GM23248 (cell line): ENCODE data around the gene DNASE1L1.

Experiments
- EZH2 ChIP-seq: fragments of 200-600 bp; sonication (generic); IDR thresholded peaks from 2 replicates; pipeline ENCODE4 v1.6.1; 2018; ENCODE audit warnings: antibody characterized with exemption, mild to moderate bottlenecking; ENCODE audit not compliant: insufficient read depth, poor library complexity, severe bottlenecking
- EZH2phosphoT487 ChIP-seq: fragments of 200-600 bp; sonication (generic); IDR thresholded peaks from 2 replicates; pipeline ENCODE4 v1.6.1; 2018; ENCODE audit warnings: antibody characterized with exemption, moderate library complexity, mild to moderate bottlenecking, low read depth; ENCODE audit not compliant: insufficient read depth

- no peak for TF ChIP-seq EZH2
- TF ChIP-seq EZH2phosphoT487 = no peak
Measured at GRCh38 chrX:154428176-154429171, 19.4 kb upstream of the DNASE1L1 start, which contains the start of gene ATP6AP1.
